ENCODE data around the gene TNFAIP8L3.
"Not testable (repeated sequence)": the region's sequence is repeated elsewhere in the genome, so short reads cannot be mapped to it uniquely, and the experiment has no call there.

TNFAIP8L3 gene

GRCh38 chr15:51060030-51060673 is 34.6 kb downstream of the TNFAIP8L3 start:
- no peak for DNase-seq (ENCODE audit: low spot score)

- no peak for DNase-seq (ENCODE audit: low spot score)
These were observed 40.2 kb downstream of the TNFAIP8L3 start for GRCh38 chr15:51054535-51054934.

GRCh38 chr15:51053571-51053970 is 41.1 kb downstream of the TNFAIP8L3 start:
- DNase-seq (ENCODE audit: low spot score) = no peak

GRCh38 chr15:51051776-51052175 is 42.9 kb downstream of the TNFAIP8L3 start:
- peak; percentile 53 for DNase-seq (ENCODE audit: low spot score)

GRCh38 chr15:51049081-51049480 is 45.6 kb downstream of the TNFAIP8L3 start:
- no peak for DNase-seq (ENCODE audit: low spot score)

- DNase-seq (ENCODE audit: low spot score) = no peak
These were observed 46.4 kb downstream of the TNFAIP8L3 start for GRCh38 chr15:51048308-51048707.

- peak; percentile 41 for DNase-seq (ENCODE audit: low spot score)
These were observed 47.8 kb downstream of the TNFAIP8L3 start for GRCh38 chr15:51046799-51047449.

- DNase-seq (ENCODE audit: low spot score) = no peak
These were observed 48.7 kb downstream of the TNFAIP8L3 start for GRCh38 chr15:51046016-51046415.

GRCh38 chr15:51044037-51044727 is 50.5 kb downstream of the TNFAIP8L3 start:
- no peak for DNase-seq (ENCODE audit: low spot score)

- DNase-seq (ENCODE audit: low spot score) = no peak
These were observed 55.8 kb downstream of the TNFAIP8L3 start for GRCh38 chr15:51038974-51039319.

- DNase-seq (ENCODE audit: low spot score) = no peak
These were observed 56.3 kb downstream of the TNFAIP8L3 start for GRCh38 chr15:51038162-51038973.

- not testable (repeated sequence) for DNase-seq (ENCODE audit: low spot score)
These were observed 57.2 kb downstream of the TNFAIP8L3 start for GRCh38 chr15:51037474-51037873.

GRCh38 chr15:51030649-51031316 is 63.9 kb downstream of the TNFAIP8L3 start:
- no peak for DNase-seq (ENCODE audit: low spot score)

- no peak for DNase-seq (ENCODE audit: low spot score)
These were observed 69.3 kb downstream of the TNFAIP8L3 start for GRCh38 chr15:51025454-51025846.

GRCh38 chr15:51024735-51025453 is 69.8 kb downstream of the TNFAIP8L3 start:
- peak; percentile 38 for DNase-seq (ENCODE audit: low spot score)

GRCh38 chr15:51023499-51023898 is 71.2 kb downstream of the TNFAIP8L3 start:
- no peak for DNase-seq (ENCODE audit: low spot score)

GRCh38 chr15:51022206-51022605 is 72.5 kb downstream of the TNFAIP8L3 start:
- no peak for DNase-seq (ENCODE audit: low spot score)

GRCh38 chr15:51016615-51017014 is 78.1 kb downstream of the TNFAIP8L3 start:
- no peak for DNase-seq (ENCODE audit: low spot score)

GRCh38 chr15:51011212-51011611 is 83.5 kb downstream of the TNFAIP8L3 start:
- no peak for DNase-seq (ENCODE audit: low spot score)

- DNase-seq (ENCODE audit: low spot score) = no peak
These were observed 87.5 kb downstream of the TNFAIP8L3 start for GRCh38 chr15:51007131-51007666.
